Tibial artery (tissue), 4 donors: ENCODE results near the gene PPP2R2B.

Source experiments
- DNase-seq, 2 donors: peaks; one replicate each; pipeline ENCODE4 v3.0.0-alpha.2; 2019
- H3K27ac ChIP-seq, 2 donors: fragments of 200-600 bp; sonication (generic) in 1 of 2; 1 replicate in 1 of 2; 2 replicates in 1 of 2; pipeline ENCODE4 v1.5.1; 2018 to 2019; ENCODE audit warnings: mild to moderate bottlenecking in 1 of 2
- H3K27me3 ChIP-seq, 2 donors: fragments of 200-600 bp; sonication (generic) in 1 of 2; one replicate each; pipeline versions ENCODE4 v1.5.1 to v1.6.0; 2016 to 2019
- H3K36me3 ChIP-seq, 3 donors: fragments of 200-600 bp; sonication (generic) in 2 of 3; one replicate each; pipeline ENCODE4 v1.5.1; 2016 to 2019; ENCODE audit warnings: mild to moderate bottlenecking in 2 of 3
- H3K4me1 ChIP-seq, 4 donors: fragments of 200-600 bp; sonication (generic) in 2 of 4; 1 replicate in 3 of 4; 2 replicates in 1 of 4; pipeline ENCODE4 v1.5.1; 2016 to 2019
- H3K4me3 ChIP-seq, 2 donors: fragments of 200-600 bp; sonication (generic) in 1 of 2; 1 replicate in 1 of 2; 2 replicates in 1 of 2; pipeline ENCODE4 v1.5.1; 2018 to 2019; ENCODE audit warnings: mild to moderate bottlenecking in 2 of 2
- H3K9me3 ChIP-seq, 3 donors: fragments of 200-600 bp; sonication (generic) in 1 of 3; one replicate each; pipeline ENCODE4 v1.5.1; 2016 to 2019
- intact Hi-C: fragments of 100-400 bp; cut with DNase I; formaldehyde crosslinking; loops from one replicate; pipeline ENCODE4 v1.15.0; 2023; ENCODE audit warnings: low total_unique reads
- TF ChIP-seq, protein P1 (sequence below), 2 experiments: fragments of 200-600 bp in 1 of 2; fragments of 450-650 bp in 1 of 2; IDR thresholded peaks; one replicate each; pipeline ENCODE4 v1.5.1; 2017 to 2019; ENCODE audit warnings: antibody characterized with exemption in 2 of 2, mild to moderate bottlenecking in 1 of 2, moderate library complexity in 1 of 2

The PPP2R2B gene

DNA sequence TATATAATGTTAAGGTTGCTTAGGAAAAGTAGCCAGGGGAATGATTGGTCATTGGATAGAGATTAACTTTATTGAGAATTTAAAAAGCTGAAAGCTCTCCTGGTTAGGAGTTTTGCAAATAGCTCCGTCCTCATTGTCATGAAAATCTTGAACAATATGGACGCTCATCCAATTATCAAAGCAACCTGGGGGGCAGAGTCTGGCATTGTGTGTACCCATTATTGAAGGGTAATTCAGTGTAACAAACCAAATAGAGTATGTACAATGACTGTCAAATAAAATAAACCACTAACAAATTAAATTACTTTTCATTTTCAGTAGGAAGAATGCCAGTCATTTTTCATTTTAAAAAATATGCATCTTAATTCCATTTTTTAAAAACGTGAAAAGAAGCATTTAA, 218.6 kb downstream of the PPP2R2B start:
- no peak overlapping the region for H3K27ac ChIP-seq
- H3K4me1 ChIP-seq, result no peaks in the 10 kb centered on the region
- no peak overlapping the region for H3K4me3 ChIP-seq
- intact Hi-C loops, result no loop called here
- H3K9me3 ChIP-seq, result no peaks in the 10 kb centered on the region
- no peak for DNase-seq
- TF ChIP-seq, protein P1, sequence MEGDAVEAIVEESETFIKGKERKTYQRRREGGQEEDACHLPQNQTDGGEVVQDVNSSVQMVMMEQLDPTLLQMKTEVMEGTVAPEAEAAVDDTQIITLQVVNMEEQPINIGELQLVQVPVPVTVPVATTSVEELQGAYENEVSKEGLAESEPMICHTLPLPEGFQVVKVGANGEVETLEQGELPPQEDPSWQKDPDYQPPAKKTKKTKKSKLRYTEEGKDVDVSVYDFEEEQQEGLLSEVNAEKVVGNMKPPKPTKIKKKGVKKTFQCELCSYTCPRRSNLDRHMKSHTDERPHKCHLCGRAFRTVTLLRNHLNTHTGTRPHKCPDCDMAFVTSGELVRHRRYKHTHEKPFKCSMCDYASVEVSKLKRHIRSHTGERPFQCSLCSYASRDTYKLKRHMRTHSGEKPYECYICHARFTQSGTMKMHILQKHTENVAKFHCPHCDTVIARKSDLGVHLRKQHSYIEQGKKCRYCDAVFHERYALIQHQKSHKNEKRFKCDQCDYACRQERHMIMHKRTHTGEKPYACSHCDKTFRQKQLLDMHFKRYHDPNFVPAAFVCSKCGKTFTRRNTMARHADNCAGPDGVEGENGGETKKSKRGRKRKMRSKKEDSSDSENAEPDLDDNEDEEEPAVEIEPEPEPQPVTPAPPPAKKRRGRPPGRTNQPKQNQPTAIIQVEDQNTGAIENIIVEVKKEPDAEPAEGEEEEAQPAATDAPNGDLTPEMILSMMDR (IDR thresholded peaks at IDR 0.05), result no peak
- H3K27me3 ChIP-seq, result no peaks in the 10 kb centered on the region
- no peaks in the 10 kb centered on the region for H3K36me3 ChIP-seq

DNA sequence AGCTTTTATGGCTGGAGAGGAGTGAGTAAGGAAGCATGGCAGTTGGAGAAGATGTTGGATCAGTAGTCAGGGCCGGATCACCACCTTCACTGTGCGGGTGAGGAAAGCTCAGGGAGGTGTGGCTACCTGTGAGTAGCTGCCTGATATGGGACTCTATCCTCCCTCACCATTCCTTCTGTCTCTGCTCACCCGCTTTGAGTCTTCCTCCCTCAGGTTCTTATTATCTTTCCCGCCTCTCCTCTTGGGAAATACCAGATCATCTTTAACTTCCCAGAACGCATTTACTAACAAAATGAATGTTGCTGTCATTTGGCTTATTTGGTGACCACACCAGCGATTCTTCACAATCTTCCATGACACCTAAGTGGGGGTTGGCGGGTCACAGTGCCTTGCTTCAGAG, 221.9 kb downstream of the PPP2R2B start:
- intact Hi-C loops, result no loop called here
- TF ChIP-seq, protein P1 (IDR thresholded peaks at IDR 0.05), result no peak
- Histone ChIP-seq H3K27me3 (no peaks in the 10 kb centered on the region), H3K27ac (no peak overlapping the region), H3K36me3 (no peaks in the 10 kb centered on the region), H3K4me1 (no peaks in the 10 kb centered on the region), H3K9me3 (no peaks in the 10 kb centered on the region), H3K4me3 (no peak overlapping the region)
- DNase-seq, result no peak

DNA sequence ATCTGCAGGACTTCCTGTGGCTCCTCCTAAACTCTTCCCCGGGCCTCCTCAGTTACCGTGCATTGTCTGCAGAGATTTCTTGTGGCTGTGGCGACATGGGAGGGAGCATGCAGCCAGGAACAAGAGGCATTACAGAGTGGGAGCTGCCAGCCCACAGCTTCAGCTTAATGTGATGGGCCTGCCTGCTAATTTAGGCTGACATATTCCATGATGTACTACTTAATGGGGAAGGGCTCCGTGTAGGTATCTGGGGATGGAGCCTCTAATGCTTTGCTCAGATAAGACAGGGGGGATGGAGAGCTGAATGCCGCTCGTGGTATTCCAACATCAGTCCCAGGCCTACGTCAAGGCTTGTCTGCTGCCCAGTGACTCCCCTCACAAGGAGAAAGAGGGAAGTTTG, 225.0 kb downstream of the PPP2R2B start:
- no peak overlapping the region for H3K27ac ChIP-seq
- H3K4me3 ChIP-seq, result no peak overlapping the region
- H3K36me3 ChIP-seq, result peaks cover 0 to 16% (median 4%) of the 10 kb centered on the region in 3 donors
- no peak for DNase-seq
- H3K4me1 ChIP-seq, result no peaks in the 10 kb centered on the region
- TF ChIP-seq, protein P1 (IDR thresholded peaks at IDR 0.05), result no peak
- intact Hi-C loops, result no loop called here
- H3K27me3 ChIP-seq, result no peaks in the 10 kb centered on the region
- H3K9me3 ChIP-seq, result no peaks in the 10 kb centered on the region

- no peak overlapping the region for H3K4me3 ChIP-seq
- intact Hi-C loops, result no loop called here
- peaks cover 0 to 16% (median 4%) of the 10 kb centered on the region in 3 donors for H3K36me3 ChIP-seq
- no peaks in the 10 kb centered on the region for H3K27me3 ChIP-seq
- no peak for DNase-seq
- peaks cover 0 to 4% (median 0%) of the 10 kb centered on the region in 4 donors for H3K4me1 ChIP-seq
- H3K9me3 ChIP-seq, result no peaks in the 10 kb centered on the region
- H3K27ac ChIP-seq, result no peak overlapping the region
- TF ChIP-seq, protein P1 (IDR thresholded peaks at IDR 0.05), result no peak
Measured at GRCh38 chr5:146652547-146652946, 226.0 kb downstream of the PPP2R2B start.

- no peak for DNase-seq
- intact Hi-C loops, result no loop called here
- TF ChIP-seq, protein P1 (IDR thresholded peaks at IDR 0.05), result no peak
- no peak overlapping the region for H3K27ac ChIP-seq
- no peaks in the 10 kb centered on the region for H3K27me3 ChIP-seq
- H3K36me3 ChIP-seq, result peaks cover 0 to 16% (median 4%) of the 10 kb centered on the region in 3 donors
- peaks cover 0 to 8% (median 0%) of the 10 kb centered on the region in 4 donors for H3K4me1 ChIP-seq
- H3K4me3 ChIP-seq, result no peak overlapping the region
- H3K9me3 ChIP-seq, result no peaks in the 10 kb centered on the region
Measured at GRCh38 chr5:146647656-146648199, 230.8 kb downstream of the PPP2R2B start.

- intact Hi-C loops, result no loop called here
- no peak for DNase-seq
- Histone ChIP-seq H3K27me3 (no peaks in the 10 kb centered on the region), H3K27ac (no peak overlapping the region), H3K4me1 (peaks cover 0 to 8% (median 0%) of the 10 kb centered on the region in 4 donors), H3K4me3 (no peak overlapping the region), H3K9me3 (no peaks in the 10 kb centered on the region), H3K36me3 (peaks cover 0 to 16% (median 4%) of the 10 kb centered on the region in 3 donors)
- TF ChIP-seq, protein P1 (IDR thresholded peaks at IDR 0.05), result no peak
Measured at GRCh38 chr5:146646441-146646840, 232.1 kb downstream of the PPP2R2B start.
